Lower leg skin (tissue), 3 donors: ENCODE measurements around the gene WWC1.

Experiments
- CTCF ChIP-seq, 3 donors: fragments of 450-650 bp; IDR thresholded peaks; one replicate each; pipeline ENCODE4 v1.5.1; 2016; ENCODE audit warnings: antibody characterized with exemption in 3 of 3, mild to moderate bottlenecking in 3 of 3, moderate library complexity in 2 of 3
- POLR2A ChIP-seq, 2 donors: fragments of 450-650 bp; IDR thresholded peaks; one replicate each; pipeline ENCODE4 v1.6.1; 2016 to 2017; ENCODE audit warnings: antibody characterized with exemption in 2 of 2, mild to moderate bottlenecking in 1 of 2, moderate library complexity in 1 of 2

GRCh38 chr5:168413596-168413995 is 122.2 kb downstream of the WWC1 start:
- TF ChIP-seq CTCF (IDR thresholded peaks at IDR 0.05): no peak
- no peak for TF ChIP-seq POLR2A (IDR thresholded peaks at IDR 0.05)
